Measurements from ENCODE around the gene SLC9A8.

Gene SLC9A8

GRCh38 chr20:49818816-49819215 is 6.2 kb downstream of the SLC9A8 start:
- DNase-seq: no peak

GRCh38 chr20:49819702-49820101 is 7.1 kb downstream of the SLC9A8 start:
- no peak for DNase-seq

GRCh38 chr20:49821381-49821780 is 8.8 kb downstream of the SLC9A8 start:
- no peak for DNase-seq

- DNase-seq: no peak
These were observed 9.3 kb downstream of the SLC9A8 start for GRCh38 chr20:49821870-49822331.

DNA sequence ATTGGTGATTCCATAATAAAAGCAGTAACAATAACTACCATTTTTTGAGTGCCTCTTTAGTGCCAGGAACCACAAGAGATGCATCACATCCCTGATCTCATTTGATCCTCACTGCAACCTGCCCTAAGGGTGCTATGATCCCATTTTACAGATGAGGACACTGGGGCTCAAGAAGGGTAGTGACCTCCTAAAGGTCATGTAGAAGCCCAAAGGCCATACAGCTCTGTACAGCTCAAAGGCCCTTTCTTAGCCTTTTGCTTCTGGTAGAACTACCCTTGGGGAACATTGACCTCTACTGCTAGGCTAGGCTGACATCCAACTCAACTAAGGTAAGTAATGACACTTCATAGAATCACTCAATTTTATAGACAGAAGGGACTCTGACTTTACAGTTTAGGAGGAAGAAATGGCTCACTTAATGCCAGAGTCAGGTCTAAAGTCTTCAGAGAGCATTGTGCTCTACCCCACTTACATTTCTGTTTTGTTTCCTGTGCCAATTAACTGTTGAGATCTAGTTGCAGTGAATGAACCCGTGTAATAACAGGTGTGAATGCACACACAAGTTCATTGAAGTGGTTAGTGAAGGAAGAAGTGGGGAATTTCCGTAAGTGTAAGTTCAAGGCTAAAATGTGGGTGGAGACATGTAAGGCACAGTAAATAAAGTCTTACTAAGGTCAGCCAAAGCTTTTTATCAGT is 10.7 kb downstream of the SLC9A8 start:
- no peak for DNase-seq

GRCh38 chr20:49824206-49824605 is 11.6 kb downstream of the SLC9A8 start:
- DNase-seq: no peak

GRCh38 chr20:49825521-49826033 is 12.9 kb downstream of the SLC9A8 start:
- DNase-seq: no peak

DNA sequence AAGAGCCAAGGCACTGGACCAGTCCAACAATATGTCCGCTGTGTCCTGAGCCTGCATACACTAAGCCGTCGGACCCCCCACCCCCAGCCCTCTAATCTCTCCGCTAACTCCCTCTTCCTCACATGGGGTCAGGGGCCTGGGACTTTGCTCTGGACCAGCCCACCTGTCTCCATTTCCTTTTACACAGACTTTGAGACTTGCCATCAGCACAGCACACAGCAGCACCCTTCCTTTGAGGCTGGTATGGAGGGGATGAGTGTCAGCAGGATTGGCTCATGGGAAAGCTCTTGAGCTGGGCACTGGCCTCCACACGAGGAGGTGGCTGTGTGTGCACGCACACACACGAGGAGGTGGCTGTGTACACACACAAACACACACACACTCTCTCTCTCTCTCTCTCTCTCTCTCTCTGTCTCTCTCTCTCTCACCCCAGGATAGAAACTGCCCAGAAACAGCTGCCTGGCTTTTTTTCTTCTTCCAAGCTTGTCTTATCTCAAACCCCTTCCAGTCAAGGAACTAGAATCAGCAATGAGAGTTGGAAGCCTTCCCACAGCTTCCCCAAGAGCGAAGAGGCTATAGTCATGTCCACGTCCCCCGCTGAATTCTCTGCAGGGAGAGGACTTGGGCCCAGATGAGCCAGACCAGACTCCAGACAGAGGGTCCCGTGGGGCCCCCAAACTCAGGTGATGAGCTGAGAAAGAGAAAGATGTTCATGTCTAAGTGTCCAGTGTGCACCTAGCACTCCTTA is 18.6 kb downstream of the SLC9A8 start:
- no peak for DNase-seq

GRCh38 chr20:49831770-49832631 is 19.4 kb downstream of the SLC9A8 start:
- DNase-seq: no peak

DNA sequence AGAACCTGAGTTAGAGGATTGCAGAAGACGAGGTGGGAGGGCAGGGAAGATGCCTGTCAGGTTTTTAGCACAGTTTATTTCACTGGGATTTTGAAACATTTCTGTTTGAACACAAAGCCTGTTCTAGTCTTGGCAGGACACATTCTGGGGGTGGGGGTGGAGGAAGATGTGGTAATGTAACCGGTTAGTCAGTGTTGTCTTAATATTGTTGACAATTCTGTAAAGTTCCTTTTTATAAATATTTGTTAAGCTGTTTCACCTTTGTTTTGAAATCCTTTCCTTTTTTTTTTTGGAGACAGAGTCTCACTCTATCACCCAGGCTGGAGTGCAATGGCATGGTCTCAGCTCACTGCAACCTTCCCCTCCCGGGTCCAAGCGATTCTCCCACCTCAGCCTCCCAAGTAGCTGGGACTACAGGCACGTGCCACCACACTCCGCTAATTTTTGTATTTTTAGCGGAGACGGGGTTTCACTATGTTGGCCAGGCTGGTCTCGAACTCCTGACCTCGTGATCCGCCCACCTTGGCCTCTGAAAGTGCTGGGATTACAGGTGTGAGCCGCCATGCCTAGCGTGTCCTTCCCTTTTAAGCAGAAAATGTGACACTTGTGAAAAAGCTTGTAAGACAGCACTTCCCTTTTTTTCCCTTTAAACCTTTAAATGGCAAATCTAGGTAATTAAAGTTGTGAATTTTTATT is 20.2 kb downstream of the SLC9A8 start:
- no peak for DNase-seq

GRCh38 chr20:49833483-49833882 is 20.9 kb downstream of the SLC9A8 start:
- DNase-seq: no peak

GRCh38 chr20:49835031-49835430 is 22.4 kb downstream of the SLC9A8 start:
- no peak for DNase-seq

GRCh38 chr20:49838546-49838945 is 25.9 kb downstream of the SLC9A8 start:
- DNase-seq: no peak

DNA sequence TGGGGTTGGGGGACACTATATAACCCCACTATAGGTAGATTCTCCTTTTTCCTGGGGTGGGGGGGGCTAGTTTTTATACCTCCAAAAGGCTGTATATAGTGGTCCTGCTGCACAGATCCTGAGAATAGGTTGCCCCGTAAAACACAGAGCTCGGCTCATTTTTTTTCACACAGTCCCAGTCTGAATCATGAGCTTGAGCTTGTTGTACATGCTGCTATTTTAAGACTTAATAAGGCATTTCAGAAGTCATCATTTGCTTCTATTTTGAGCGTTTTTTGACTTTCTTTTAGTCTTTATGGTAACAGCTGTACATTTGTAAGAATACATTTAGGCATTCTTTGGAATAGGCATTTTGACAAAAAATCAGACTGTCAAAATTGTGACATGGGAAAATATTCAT is 30.5 kb downstream of the SLC9A8 start:
- no peak for DNase-seq

GRCh38 chr20:49843770-49844380 is 31.2 kb downstream of the SLC9A8 start:
- DNase-seq: no peak

DNA sequence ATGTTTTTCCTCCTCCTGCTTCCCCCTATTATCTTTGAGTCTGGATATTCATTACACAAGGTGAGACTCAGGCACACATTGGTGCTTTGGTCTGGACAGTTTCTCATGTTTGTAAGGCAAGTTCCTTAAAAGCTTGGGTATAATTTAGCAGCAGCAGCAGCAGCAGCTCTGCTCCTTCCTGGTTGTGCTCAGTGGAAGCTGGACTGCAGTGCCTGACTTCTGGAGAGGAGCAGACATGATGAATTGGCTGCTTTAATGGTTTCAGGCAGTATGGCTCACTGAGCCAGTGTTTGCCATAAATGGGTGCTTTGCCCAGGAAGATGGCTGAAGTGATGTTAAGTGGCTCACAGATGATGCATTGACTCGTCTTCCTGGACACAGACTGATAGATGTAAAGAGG is 32.4 kb downstream of the SLC9A8 start:
- no peak for DNase-seq

DNA sequence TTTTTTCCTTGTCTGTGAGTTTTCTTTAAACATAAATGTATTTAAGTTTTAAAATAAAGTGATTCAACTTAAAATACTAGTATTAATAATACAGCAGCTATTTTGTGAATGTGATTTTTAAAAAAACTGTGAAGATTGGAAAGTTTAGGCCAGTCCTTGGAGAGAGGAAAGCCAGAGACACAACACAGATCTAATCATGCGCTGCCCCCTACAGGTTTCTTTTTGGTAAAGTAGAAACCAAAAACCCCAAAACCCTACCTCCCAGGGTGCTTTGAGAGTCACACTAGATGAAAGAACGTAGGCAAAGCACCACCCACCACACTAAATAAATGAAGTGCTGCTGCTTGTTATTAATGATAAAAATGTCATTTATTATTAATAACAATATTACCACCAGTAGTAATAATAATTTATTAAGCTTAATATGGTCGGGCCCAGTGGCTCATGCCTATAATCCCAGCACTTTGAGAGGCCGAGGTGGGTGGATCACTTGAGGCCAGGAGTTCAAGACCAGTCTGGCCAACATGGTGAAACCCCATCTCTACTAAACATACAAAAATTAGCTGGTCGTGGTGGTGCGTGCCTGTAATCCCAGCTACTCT is 33.7 kb downstream of the SLC9A8 start:
- DNase-seq: no peak

DNA sequence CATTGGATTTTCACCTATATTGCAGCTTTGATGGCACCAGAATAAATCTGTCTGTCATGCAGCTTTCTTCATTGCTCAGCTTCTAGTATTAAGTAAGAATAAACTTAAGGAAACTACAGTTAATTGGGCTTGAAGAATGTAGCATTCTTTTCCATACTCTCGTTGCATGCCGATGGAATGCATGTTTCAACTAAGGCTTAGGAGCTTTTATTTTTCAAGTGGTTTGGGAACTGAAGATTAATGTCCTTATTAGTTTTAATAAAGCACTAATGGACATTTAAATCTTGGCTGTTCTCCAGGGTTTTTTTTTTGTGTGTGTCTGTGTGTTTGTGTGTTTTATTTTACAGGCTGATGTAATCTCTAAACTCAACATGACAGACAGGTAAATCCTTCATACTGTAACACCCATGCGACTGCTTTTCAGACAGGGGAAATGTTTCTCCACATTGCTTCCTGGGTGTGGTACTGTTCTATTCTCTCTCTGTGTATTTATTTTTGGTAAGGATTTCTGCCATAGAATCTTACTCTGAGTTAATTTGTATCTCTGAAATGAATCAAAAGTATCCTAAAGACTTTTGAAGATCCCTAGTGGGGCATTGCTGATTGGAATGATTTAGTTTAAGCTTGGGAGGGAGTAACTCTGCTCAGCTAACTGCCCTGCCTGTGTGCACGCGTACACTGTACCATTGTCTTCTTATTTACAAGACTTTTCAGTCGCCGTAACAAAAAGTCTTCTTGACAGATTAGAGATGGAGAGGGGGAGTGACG is 38.0 kb downstream of the SLC9A8 start:
- no peak for DNase-seq

DNA sequence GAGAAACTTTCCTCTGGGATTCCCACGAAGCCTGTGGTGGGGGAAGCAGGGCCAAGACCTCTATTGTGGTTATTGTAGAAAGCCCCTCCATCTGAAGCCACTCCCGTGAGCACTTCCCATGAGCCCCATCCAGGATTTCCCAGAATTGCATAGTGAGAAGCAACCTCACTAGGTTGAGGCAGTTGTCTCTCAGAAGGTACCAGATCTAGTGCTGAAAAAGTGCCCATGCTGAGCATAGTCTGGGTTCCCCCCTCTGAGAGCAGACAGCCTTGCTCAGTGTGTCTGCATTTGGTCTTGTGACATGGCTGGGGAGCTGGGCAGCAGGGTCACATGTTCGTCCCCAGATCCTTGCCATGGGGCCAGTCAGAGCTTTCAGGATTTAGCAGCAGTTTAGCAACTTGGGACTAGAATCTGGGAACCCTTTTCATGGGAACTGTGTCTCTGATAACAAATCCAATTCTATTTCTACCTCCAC is 38.6 kb downstream of the SLC9A8 start:
- no peak for DNase-seq

GRCh38 chr20:49851991-49852390 is 39.4 kb downstream of the SLC9A8 start:
- DNase-seq: no peak
